M059J (cell line): ENCODE results near the gene PRKRA. TPM values are rescaled to one million over a fixed set of nuclear protein-coding genes. Genes with fewer than 3 reads are reported as not detected.
A peak's percentile ranks its signal among the peaks of the same experiment; 100 is the strongest.
"Not testable (repeated sequence)": the region's sequence is repeated elsewhere in the genome, so short reads cannot be mapped to it uniquely, and the experiment has no call there.

Source experiments
- DNase-seq: peaks from one replicate; pipeline ENCODE4 v3.0.0-alpha.2; 2012; ENCODE audit warnings: low read depth
- total RNA-seq: library from RNA; depleted of rRNA; stranded (reverse); fragments of >200 nt; shearing (Covaris generic); gene quantifications from 2 replicates; pipeline ENCODE4 v1.2.3, GENCODE V29; 2014

Gene PRKRA
- total RNA-seq, 1 experiment from 2014 or later, result 53.7 TPM

DNA sequence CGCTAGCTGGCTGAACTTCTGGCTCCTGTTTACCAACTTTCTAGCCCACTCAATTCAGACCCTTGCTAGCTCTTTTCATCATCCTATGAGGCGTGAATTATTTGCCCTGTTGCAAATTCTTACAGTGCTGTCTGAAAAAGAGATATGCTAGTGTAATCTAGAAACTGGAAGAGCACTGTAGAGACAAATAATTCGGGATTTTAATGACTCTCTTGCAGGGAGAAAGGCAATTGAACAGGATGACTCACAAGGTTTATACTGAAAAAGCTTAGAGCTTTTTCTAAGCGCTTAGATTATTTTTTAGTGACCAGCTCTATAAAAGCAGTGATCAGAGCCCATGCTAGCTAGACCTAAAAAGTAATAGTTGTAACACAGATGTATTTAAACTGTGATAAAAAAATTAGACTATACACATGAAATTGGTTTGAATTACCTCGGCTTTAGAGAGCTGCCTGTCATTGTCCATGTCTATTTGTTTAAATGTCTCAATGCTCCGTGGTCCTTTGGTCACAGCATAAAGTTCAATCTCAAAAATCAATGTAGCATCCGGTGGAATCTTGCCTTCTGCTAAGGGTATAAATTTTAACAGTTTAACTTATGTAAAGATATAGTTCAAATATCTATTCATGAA is 18.4 kb upstream of the PRKRA start:
- no peak for DNase-seq

DNA sequence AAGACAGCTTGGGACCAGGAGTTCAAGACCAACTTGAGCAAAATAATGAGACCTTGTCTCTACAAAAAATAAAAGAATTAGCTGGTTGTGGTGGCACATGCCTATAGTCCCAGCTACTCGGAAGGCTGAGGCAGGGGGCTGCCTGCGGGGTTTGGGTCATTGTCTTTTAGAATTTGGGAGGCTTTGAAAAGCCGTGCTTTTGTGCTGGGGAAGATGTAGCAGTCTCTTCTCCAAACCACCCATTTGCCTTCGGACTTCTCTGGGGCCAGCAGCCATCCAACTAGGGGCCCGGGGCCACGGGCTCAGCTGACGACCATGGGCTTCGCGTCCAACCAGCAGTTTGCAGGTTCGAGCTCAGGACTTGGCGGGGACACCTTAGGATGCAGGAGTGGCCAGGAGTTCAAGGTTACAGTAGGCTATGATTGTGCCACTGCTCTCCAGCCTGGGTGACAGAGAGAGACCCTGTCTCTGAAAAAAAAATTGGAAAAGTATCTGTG is 6.5 kb upstream of the PRKRA start:
- no peak for DNase-seq

DNA sequence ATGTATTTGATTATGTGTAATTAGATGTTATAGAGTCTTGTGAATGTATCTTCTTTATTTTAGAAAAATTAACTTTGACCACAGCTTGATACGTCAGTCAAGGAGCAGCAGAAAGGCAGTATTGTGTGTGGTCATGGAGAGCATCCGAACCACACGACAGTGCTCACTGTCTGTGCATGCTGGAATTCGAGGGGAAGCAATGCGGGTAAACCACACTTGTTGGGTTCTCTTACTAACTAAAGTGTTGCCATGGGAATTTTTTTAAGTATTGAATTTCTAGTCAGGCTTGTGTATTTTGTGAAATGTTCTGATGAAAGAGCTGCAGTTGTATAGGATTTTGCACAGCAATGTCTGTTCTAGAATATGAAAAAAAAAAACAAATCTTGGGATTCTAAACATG is 5.0 kb upstream of the PRKRA start:
- peak; percentile 18 for DNase-seq

DNA sequence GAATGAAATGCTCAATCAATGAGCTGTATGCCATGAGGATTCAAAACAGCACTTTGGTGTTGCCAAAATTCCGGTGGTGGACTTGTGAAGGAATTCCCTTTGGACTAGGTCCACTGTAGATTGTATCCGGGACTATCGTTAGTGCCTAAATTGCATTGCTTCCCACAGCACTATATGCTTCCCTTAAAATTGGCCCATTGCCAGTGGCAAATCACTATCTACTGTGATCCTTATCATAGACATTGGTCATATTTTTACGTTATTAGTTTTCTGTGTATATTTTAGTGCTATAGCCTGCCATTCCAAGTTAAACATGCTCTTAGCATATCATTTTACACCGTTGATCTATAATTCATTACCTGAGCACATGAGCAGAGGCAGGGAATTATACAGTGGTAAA is 1.9 kb upstream of the PRKRA start:
- DNase-seq, result no peak

DNA sequence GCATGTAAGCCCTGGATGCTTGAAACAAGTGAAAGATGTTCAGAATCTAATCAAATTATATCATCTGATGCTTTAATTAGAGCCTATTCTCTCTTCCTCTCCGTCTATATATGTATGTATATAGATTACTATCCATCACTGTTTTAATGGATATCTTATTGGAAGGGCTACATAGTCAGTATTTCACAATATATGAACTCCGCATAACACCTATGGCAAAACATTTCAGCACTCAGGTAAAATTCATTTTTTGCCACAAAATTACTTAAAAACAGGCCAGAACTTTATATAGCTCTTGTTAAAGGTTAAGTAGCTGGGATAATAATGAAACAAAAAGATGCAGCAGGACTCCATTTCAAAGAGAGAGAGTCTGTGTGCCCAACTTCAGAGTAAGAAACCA is 1.4 kb upstream of the PRKRA start:
- DNase-seq, result no peak

DNA sequence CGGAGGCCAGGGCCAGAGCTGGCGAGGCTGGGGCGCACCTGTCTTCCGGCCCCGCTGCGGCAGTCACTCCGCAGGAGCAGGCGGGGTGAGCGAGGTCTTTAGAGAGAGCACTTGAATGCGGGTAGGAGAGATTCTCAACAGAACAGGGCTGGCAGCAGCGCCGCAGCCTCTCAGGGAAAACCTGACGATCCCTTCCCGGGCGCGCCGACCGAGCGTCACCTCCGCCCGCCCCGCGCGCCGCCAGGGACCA is 526 bp downstream of the PRKRA start:
- no peak for DNase-seq

DNA sequence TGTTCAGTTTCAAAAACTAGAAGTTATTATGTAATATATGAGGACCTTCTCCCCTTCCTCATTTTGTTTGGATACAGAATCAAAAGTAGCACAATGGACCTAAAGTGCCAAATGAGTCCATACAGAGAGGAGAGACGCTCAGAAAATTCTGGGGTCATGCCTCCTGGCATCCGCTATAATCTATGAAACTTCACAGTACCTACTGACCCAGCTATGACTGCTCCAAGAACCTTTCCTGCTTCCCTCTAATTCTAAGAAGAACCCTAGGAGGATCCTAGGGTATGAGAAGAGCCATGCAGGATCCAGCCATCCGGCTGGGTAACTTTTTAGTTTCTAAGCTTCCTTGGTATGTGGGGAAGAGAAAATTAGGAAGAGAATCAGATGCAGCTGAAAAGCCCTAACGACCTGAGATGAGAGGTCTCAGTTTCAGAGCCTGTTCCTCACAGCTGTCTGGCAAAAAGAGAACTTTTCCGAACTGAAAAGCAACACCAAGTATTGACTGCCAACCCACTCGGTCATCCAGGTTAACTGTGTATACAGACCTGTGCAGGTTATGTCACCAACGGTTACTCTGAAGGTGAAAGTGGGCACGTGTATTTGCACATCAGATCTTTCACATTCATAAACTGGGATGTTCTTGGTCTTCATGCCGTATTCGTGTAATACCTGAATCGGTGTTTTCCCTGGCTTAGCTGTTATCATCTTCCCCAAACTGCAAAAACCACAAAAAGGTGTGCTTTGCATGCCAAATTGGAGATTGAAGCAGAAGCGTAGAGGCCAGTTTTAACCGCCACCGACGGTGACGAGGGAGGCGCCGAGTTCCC is 1.1 kb downstream of the PRKRA start:
- DNase-seq, result no peak

DNA sequence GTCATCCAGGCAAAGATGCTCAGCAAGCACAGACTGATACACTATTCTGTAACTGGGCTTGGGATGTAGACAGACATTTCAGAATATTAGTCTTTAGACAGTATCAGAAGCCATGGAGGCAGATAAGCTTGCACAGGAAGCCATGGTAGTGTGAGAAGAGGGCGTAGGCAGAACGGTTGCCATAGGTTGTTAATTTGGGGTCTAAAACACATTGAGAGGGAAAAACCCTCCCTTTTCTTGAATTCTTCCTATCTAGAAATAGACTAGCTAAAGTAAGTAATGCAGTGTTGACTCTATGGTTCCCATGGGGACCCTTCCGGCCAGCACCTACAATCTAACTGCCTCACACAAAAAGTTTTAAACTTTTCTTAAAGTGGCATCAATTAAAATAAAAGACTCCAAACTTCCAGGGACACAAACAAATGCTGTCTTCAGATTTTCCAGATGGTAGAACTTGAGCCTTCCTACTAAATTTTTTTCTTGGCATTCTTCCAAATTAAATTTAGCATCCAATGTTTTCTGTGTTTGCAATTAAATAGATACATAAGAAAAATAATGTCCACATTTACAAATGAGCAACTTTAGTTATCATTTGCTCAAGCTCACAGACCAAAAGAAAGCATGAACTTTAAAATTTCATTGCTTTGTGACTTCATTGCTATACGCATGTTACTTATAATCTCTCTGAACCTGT is 1.9 kb downstream of the PRKRA start:
- DNase-seq, result no peak

DNA sequence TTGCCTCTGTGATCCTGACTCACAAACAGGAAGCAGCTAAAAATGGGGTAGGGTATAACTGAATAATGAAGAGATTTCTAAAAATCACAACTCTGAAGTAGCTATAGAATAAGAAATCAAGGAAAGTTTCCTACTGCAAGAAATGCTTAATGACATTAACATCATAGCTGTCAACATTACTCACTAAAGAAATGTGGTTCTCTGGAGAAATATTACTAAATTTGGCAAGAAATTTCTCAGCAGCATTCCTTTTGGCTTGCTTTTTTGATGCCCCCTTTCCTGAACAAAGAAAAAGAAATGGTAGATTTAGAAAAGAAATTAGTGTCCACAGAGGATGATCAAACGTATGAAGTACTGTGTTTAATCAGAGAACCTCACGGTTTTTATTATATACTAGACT is 9.5 kb downstream of the PRKRA start:
- no peak for DNase-seq

DNA sequence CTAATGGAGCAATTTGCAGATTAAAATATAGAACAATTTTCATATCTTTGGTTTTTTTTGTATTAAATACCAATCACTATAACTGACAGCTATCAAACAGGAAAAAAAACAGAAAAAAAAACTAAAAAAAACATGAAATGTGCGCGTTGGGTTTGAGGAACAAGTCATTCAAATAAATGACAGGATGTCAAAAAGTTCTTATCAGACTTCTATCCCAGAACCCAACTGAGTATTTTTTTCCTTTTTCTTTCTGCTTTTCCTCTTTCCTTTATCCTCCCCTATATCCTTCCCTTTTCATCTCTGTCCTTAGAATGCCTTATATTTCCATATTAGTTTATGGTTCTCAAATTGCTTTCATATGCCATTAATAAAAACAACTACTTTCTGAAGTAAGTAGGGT is 14.3 kb downstream of the PRKRA start:
- no peak for DNase-seq

DNA sequence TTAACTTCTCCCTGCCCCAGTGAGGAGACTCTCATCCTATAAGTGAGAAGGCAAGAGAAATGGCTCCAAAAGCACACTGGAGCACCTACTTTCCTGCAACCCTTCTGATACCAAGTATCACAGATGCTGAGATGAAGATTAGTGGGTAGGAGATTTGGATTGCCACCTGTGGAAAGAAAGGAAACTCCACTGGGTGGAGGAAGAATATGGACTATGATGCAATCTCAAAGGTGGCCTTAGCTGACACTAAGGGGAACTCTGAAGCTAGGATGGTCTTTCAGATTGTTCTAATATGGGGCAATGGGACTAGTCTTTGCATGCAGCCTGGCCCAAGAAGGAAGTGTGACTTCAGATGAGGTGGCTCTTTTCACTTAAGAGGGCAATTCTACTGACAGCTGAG is 21.6 kb downstream of the PRKRA start:
- no peak for DNase-seq

DNA sequence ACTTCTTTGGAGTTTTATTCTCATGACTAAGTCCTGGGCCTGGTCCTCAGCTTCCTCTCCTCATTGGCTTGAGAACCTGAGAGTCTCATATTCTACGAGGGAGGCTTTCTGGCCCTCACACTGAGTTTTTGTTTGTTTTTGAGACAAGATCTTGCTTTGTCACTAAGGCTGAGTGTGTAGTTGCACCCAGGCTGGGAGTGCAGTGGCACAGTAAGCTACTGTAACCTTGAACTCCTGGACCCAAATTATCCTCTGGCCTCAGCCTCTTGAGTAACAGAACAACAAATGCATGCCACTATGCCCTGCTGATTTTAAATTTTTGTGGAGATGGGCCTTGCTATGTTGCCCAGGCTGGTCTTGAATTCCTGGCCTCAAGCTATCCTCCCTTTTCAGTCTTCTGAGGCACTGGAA is 22.6 kb downstream of the PRKRA start:
- no peak for DNase-seq

DNA sequence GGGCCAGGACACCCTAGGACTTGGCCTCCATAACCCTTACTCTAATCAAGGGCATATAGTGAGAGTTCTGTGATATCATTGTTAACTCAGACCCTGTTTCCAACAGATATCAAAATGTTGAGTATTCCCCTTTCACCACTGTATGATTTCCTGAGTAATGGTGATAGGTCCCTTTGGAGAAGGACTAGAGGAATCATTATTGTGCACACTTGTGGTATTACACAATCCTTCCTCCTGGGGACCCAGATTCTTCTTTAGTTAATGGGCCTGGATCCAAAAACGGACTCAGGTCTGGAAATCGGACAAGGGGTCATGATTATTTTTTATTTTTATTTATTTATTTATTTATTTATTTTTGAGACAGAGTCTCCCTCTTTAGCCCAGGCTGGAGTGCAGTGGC is 23.5 kb downstream of the PRKRA start:
- DNase-seq, result no peak

DNA sequence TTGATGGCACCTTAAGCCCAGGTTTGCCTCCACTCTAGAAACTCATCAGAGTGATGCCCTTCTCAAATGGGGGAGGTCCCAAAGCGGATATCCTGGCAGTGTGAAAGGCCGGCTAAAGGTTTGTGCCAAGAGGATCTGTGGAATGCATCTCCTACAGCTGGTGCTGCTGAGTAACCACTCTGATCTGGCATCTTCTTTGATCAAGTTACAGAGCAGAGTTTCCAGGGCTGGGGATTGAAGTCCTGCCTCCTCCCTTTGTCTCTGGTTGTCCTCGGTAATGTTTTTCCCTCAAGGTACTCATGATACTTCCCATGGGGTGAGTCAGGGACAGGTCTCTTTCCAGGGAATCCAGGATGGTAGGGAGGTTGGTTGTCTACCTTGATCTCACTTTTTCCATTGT is 24.6 kb downstream of the PRKRA start:
- DNase-seq, result peak; percentile 31

DNA sequence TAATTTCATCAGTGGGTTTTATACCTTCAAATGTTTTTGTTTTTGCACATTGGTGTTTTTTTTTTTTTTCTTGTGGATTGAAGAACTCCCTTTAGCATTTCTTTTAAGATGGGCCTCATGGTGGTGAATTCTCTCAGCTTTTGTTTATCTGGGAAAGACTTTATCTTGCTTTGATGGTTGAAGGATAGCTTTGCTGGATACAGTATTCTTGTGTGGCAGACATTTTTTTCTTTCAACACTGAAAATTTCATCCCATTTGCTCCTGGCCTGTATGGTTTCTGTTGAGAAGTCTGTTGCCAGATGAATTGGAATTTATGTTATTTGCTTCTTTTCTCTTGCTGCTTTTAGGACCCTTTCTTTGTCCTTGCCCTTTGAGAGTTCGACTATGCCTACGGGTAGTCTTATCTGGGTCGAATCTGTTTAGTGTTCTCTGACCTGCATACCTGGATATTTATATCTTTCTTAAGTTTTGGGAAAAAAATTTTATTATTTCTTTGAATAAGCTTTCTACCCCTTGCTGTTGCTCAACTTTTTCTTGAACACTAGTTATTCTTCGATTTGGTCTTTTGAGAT is 25.6 kb downstream of the PRKRA start:
- no peak for DNase-seq

DNA sequence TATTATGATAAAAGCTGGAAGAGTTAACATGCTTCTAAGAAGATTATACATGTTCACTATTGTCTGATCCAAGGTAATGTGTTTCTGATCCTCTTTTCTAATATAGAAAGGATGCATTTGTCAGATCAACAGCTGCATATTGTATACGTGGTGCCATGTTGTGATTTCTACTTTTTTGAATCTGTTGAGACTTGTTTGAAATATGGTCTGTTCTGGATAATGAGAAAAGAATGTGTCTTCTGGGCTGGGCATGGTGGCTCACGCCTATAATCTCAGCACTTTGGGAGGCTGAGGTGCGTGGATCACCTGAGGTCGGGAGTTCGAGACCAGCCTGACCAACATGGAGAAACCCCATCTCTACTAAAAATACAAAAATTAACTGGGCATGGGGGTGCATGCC is 27.2 kb downstream of the PRKRA start:
- not testable (repeated sequence) for DNase-seq

DNA sequence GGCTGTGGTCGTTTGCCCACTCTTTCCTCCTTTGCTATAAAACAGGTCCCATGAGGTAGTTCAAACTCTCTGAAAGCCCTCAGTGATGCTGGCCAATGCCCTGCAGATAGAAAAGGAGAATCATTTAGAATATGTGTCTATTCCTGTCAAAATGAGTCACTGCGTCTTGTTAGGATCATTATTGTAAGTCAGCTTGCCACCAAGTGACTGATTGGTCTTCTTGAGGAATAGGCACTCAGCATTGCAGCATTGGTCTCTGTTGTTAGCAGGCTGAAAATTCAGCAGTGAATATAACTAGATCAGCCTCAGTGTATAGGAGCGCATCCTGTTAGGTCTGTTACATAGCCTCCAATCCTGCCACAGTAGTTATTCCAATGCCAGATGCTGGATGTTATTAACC is 28.9 kb downstream of the PRKRA start:
- DNase-seq, result no peak

DNA sequence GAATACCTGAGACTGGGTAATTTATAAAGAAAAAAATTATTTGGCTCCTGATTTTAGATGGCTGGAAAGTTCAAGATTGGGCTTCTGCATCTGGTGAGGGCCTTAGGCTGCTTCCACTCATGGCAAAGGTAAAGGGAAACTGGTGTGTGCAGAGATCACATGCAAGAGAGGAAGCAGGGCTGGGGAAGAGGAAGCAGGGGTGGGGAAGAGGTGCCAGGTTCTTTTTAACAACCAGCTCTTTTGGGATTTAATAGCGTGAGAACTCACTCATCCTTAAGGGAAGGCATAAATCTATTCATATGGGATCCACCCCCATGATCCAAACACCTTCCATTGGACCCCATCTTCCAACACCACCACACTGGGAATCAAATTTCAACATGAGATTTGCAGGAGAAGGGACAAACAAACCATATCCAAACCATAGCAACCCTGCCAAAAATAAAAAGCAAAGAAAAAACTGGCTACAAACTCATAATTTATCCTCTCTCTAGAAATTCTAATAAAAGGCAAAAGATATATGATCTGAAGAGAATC is 30.4 kb downstream of the PRKRA start:
- no peak for DNase-seq

DNA sequence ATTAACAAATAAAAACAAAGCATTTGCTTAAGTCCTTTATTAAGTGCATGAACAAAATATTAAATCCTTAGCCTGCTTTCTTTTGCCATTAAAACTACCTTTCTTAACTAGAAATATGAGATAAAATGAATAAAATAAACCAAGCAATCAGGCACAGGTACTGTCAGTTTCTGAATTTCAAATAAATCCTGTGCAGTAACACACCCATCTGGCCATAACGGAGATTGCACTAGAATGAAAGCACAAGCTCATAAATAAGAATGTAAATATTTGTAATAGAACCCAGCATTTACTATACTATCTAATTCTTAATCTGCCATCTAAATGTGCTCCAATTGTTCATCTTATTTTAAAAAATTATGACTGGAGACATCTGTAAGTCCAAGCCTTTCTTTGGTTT is 31.9 kb downstream of the PRKRA start:
- no peak for DNase-seq

DNA sequence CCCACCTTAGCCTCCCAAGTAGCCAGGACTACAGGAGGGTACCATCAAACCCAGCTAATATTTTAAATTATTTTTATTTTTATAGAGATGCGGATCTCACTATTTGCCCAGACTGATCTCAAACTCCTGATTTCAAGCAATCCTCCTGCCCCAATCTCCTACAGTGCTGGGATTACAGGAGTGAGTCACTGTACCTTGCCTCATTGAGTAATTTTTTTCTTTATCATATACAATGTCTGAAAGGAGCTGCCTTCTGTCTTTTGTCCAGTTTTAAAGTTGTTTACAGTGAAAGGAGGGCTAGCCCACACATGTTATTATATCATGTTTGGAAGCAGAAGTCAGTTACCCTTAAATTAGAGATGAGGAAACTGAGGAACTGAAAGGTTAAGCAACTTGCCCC is 32.5 kb downstream of the PRKRA start:
- no peak for DNase-seq

DNA sequence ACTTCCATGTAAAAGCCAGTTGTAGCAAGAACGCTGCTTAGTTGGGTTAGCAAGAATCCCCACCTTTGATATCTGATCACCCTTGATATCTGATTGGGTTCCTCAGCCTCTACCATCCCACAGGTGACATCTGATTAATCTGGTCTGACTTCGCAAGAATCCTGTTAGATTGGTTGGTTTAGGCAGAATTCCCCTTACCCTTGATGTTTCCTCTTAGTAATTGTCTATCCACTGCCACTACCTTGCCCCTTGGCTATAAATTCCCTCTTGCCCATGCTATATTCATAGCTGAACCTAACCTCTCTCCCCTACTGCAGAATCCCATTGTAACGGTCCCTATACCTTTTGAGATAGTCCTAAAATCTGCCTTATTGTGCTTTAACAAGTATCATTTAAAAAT is 33.1 kb downstream of the PRKRA start:
- DNase-seq, result no peak

DNA sequence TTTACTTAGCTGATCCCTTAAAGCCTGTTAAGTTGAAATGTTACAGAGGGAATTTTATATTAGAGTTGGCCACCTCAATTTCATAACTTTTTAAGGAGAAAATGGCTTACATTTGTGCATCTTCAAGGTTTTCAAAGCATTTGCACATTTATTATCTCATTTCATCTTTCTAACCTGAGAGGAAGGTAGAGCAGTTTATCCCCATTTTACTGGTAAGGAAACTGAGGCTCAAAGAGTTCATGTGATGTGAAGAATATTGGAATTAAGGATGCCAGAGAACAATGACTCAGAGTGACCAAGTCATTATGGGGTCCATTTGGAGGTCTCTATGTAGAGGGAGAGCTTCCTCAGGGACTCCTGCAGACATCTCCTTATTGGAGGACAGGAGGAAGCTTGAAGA is 35.0 kb downstream of the PRKRA start:
- no peak for DNase-seq
